MM.1S (cell line): Measurements from ENCODE around the gene ACSS1.

Source experiments
- DNase-seq: peaks from one replicate; pipeline ENCODE4 v3.0.0-alpha.2; 2015
- H2AFZ ChIP-seq: fragments of 300-600 bp; sonication (generic); 2 replicates; pipeline ENCODE4 v1.6.0; 2016; ENCODE audit warnings: antibody characterized with exemption, low read length
- H3F3A ChIP-seq: fragments of 300-600 bp; sonication (generic); 2 replicates; pipeline ENCODE4 v1.6.1; 2016; ENCODE audit warnings: mild to moderate bottlenecking, antibody characterized with exemption, low read length, moderate library complexity, mixed read lengths; ENCODE audit not compliant: insufficient read depth
- H3K27ac ChIP-seq: fragments of 300-600 bp; sonication (generic); 2 replicates; pipeline ENCODE4 v1.5.1; 2016; ENCODE audit warnings: mild to moderate bottlenecking, low read length
- H3K27me3 ChIP-seq: fragments of 300-600 bp; sonication (generic); replicated peaks from 2 replicates; pipeline ENCODE4 v1.6.0; 2016; ENCODE audit warnings: low read length; ENCODE audit not compliant: insufficient read depth
- H3K36me3 ChIP-seq: fragments of 300-600 bp; sonication (generic); replicated peaks from 2 replicates; pipeline ENCODE4 v1.6.1; 2016; ENCODE audit warnings: mild to moderate bottlenecking, low read length, mixed read lengths; ENCODE audit not compliant: insufficient read depth
- H3K4me1 ChIP-seq: fragments of 300-600 bp; sonication (generic); 2 replicates; pipeline ENCODE4 v1.6.1; 2016; ENCODE audit warnings: low read length, mixed read lengths
- H3K4me2 ChIP-seq: fragments of 300-600 bp; sonication (generic); 2 replicates; pipeline ENCODE4 v1.6.0; 2016; ENCODE audit warnings: low read depth, low read length
- H3K4me3 ChIP-seq: fragments of 300-600 bp; sonication (generic); 2 replicates; pipeline ENCODE4 v1.5.1; 2016; ENCODE audit warnings: low read length, mixed read lengths
- H3K79me2 ChIP-seq: fragments of 300-600 bp; sonication (generic); 2 replicates; pipeline ENCODE4 v1.6.1; 2016; ENCODE audit warnings: mixed run types, low read length, mixed read lengths
- H3K9ac ChIP-seq: fragments of 300-600 bp; sonication (generic); 2 replicates; pipeline ENCODE4 v1.6.1; 2016; ENCODE audit warnings: low read length, mixed read lengths
- H3K9me2 ChIP-seq: fragments of 300-600 bp; sonication (generic); replicated peaks from 2 replicates; pipeline ENCODE4 v1.6.1; 2016; ENCODE audit warnings: mild to moderate bottlenecking, low read length, mixed read lengths; ENCODE audit not compliant: insufficient read depth
- H3K9me3 ChIP-seq: fragments of 300-600 bp; sonication (generic); replicated peaks from 2 replicates; pipeline ENCODE4 v1.6.1; 2016; ENCODE audit warnings: mild to moderate bottlenecking, low read length, mixed read lengths; ENCODE audit not compliant: insufficient read depth
- H4K20me1 ChIP-seq: fragments of 300-600 bp; sonication (generic); 2 replicates; pipeline ENCODE4 v1.6.1; 2016; ENCODE audit warnings: mild to moderate bottlenecking, low read length, moderate library complexity, mixed read lengths; ENCODE audit not compliant: insufficient read depth
- EZH2 ChIP-seq: fragments of 300-600 bp; sonication (generic); optimal IDR thresholded peaks from 2 replicates; pipeline ENCODE3; 2017; ENCODE audit warnings: low read depth, mild to moderate bottlenecking, antibody characterized with exemption, low read length, mixed read lengths
- EZH2phosphoT487 ChIP-seq: fragments of 300-600 bp; sonication (generic); IDR thresholded peaks from 2 replicates; pipeline ENCODE4 v1.6.1; 2018; ENCODE audit warnings: antibody characterized with exemption, low read length
- TF ChIP-seq, protein P1 (sequence below): fragments of 300-600 bp; sonication (generic); IDR thresholded peaks from 2 replicates; pipeline ENCODE4 v1.5.1; 2016; ENCODE audit warnings: antibody characterized with exemption, low read length, mixed read lengths

ACSS1 gene

DNA sequence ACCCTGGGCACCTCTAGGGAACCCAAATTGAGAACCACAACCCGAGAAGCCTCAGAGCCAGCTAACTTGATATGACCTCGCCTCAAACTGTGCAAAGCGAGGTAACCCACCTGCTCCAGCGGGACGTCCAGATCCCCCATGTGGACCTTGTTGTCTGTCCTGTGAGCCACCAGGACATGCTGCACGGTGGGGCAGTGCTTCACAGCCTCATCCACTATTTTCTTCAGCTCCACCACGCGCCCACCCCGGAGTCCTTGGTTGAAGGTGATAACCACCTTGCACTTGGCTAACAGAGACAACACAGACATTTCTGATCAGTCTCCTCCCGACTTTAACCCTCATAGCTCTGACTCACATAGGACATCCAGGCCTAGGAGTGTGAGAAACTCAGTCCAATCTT, 34.6 kb downstream of the ACSS1 start:
- no peak for DNase-seq
- H3K27me3 ChIP-seq: no peaks in the 10 kb centered on the region
- H3K4me1 ChIP-seq: peaks cover 10% of the 10 kb centered on the region
- no peaks in the 10 kb centered on the region for H3K9me2 ChIP-seq
- no peak overlapping the region for H3K4me3 ChIP-seq
- no peak overlapping the region for H2AFZ ChIP-seq
- TF ChIP-seq, protein P1, sequence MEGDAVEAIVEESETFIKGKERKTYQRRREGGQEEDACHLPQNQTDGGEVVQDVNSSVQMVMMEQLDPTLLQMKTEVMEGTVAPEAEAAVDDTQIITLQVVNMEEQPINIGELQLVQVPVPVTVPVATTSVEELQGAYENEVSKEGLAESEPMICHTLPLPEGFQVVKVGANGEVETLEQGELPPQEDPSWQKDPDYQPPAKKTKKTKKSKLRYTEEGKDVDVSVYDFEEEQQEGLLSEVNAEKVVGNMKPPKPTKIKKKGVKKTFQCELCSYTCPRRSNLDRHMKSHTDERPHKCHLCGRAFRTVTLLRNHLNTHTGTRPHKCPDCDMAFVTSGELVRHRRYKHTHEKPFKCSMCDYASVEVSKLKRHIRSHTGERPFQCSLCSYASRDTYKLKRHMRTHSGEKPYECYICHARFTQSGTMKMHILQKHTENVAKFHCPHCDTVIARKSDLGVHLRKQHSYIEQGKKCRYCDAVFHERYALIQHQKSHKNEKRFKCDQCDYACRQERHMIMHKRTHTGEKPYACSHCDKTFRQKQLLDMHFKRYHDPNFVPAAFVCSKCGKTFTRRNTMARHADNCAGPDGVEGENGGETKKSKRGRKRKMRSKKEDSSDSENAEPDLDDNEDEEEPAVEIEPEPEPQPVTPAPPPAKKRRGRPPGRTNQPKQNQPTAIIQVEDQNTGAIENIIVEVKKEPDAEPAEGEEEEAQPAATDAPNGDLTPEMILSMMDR: no peak
- TF ChIP-seq EZH2phosphoT487: no peak
- H3K9ac ChIP-seq: no peak overlapping the region
- H3K36me3 ChIP-seq: no peaks in the 10 kb centered on the region; the same call in 1 of the 2 replicates
- H3K79me2 ChIP-seq: peaks cover 75% of the 10 kb centered on the region
- no peaks in the 10 kb centered on the region for H3K9me3 ChIP-seq
- no peaks in the 10 kb centered on the region for H4K20me1 ChIP-seq
- H3K4me2 ChIP-seq: no peak overlapping the region
- H3K27ac ChIP-seq: no peak overlapping the region
- H3F3A ChIP-seq: 0 out of 2 replicates have a peak, but pooled peaks cover 5% of the 10 kb centered on the region

DNA sequence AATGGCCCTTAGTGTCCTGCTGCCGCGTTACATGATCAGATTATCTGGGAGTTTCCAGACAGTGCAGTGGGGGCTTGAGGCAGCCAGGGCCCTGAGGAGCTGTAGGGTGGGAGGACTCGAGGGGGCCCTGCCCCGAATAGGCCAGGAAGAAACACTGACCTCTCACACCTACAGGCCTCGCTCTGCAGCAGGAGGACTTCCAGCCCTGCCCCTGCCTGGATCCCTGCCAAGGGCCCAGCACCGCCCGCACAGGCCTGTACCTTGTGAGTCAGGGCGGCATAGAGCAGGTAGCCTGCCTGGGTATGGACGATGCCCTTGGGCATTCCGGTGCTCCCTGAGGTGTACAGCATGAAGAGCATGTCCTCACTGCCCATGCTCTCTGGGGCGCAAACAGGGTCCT, 35.3 kb downstream of the ACSS1 start:
- Histone ChIP-seq H3K4me1 (peaks cover 17% of the 10 kb centered on the region), H3K79me2 (peaks cover 69% of the 10 kb centered on the region), H3K27me3 (no peaks in the 10 kb centered on the region), H3K9ac (no peak overlapping the region), H2AFZ (no peak overlapping the region), H4K20me1 (no peaks in the 10 kb centered on the region), H3K4me2 (no peak overlapping the region), H3F3A (peaks cover 11% of the 10 kb centered on the region; the same call in 1 of the 2 replicates), H3K9me2 (no peaks in the 10 kb centered on the region), H3K36me3 (no peaks in the 10 kb centered on the region; the same call in 1 of the 2 replicates), H3K4me3 (no peak overlapping the region), H3K27ac (no peak overlapping the region), H3K9me3 (no peaks in the 10 kb centered on the region)
- TF ChIP-seq, protein P1: no peak
- TF ChIP-seq EZH2 (no peak), EZH2phosphoT487 (no peak)
- DNase-seq: no peak

DNA sequence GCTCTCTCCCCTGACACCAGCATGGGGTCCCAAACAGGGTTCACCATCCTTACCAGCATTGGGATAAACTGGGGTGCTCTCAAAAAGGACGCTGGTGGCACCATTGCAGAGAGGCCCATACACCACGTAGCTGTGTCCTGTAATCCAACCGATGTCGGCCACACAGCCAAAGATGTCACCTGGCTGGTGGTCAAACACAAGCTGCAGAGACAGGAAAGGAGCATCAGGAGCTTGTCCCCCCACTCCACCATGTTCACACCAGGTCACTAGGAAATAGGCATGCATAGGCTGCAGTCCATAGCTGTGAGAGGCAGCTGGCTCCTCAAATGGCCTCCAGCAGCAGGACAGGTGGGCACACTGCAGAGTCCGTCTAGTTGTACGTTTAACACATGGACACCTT, 36.6 kb downstream of the ACSS1 start:
- Histone ChIP-seq H3K4me2 (no peak overlapping the region), H3K4me1 (peaks cover 29% of the 10 kb centered on the region), H3K4me3 (no peak overlapping the region), H3K36me3 (no peaks in the 10 kb centered on the region; the same call in 1 of the 2 replicates), H3K9me3 (no peaks in the 10 kb centered on the region), H3K9ac (no peak overlapping the region), H3K79me2 (peaks cover 61% of the 10 kb centered on the region), H3K27ac (no peak overlapping the region), H3K27me3 (no peaks in the 10 kb centered on the region), H3F3A (peaks cover 24% of the 10 kb centered on the region), H2AFZ (no peak overlapping the region), H3K9me2 (no peaks in the 10 kb centered on the region), H4K20me1 (no peaks in the 10 kb centered on the region)
- TF ChIP-seq, protein P1: no peak
- no peak for TF ChIP-seq EZH2
- TF ChIP-seq EZH2phosphoT487: no peak
- DNase-seq: no peak
